ENCODE data around the gene GJB1. TPM values are rescaled to one million over a fixed set of nuclear protein-coding genes. Genes with fewer than 3 reads are reported as not detected.

The GJB1 gene
- total RNA-seq, 4 donors from 2014 or later: 2.5 to 98.4 (median 65.5) TPM

GRCh38 chrX:71251466-71251973 is 28.5 kb downstream of the GJB1 start:
- TF ChIP-seq CTCF (IDR thresholded peaks at IDR 0.05): no peak
- no peak for TF ChIP-seq POLR2A (IDR thresholded peaks at IDR 0.05)
- no peaks in the 10 kb centered on the region for H3K27me3 ChIP-seq
- no peak for DNase-seq
- no peaks in the 10 kb centered on the region for H3K9me3 ChIP-seq
- H3K4me3 ChIP-seq: no peak overlapping the region
- peaks cover 0 to 28% (median 0%) of the 10 kb centered on the region in 3 donors for H3K36me3 ChIP-seq
- H3K27ac ChIP-seq: no peak overlapping the region
- H3K4me1 ChIP-seq: peaks cover 0 to 15% (median 3%) of the 10 kb centered on the region in 4 donors

GRCh38 chrX:71252221-71252620 is 29.2 kb downstream of the GJB1 start:
- Histone ChIP-seq H3K4me1 (peaks cover 0 to 15% (median 3%) of the 10 kb centered on the region in 4 donors), H3K27ac (no peak overlapping the region), H3K27me3 (no peaks in the 10 kb centered on the region), H3K9me3 (no peaks in the 10 kb centered on the region), H3K4me3 (no peak overlapping the region), H3K36me3 (peaks cover 0 to 21% (median 0%) of the 10 kb centered on the region in 3 donors)
- no peak for DNase-seq
- no peak for TF ChIP-seq CTCF (IDR thresholded peaks at IDR 0.05)
- no peak for TF ChIP-seq POLR2A (IDR thresholded peaks at IDR 0.05)

GRCh38 chrX:71253253-71254091 is 30.4 kb downstream of the GJB1 start:
- Histone ChIP-seq H3K27me3 (no peaks in the 10 kb centered on the region), H3K4me3 (peak overlapping the region; percentile 50 to 87 (median 70)), H3K27ac (peak overlapping the region; percentile 72 to 84 (median 82)), H3K4me1 (peaks cover 0 to 15% (median 3%) of the 10 kb centered on the region in 4 donors), H3K36me3 (peaks cover 0 to 11% (median 0%) of the 10 kb centered on the region in 3 donors), H3K9me3 (no peaks in the 10 kb centered on the region)
- TF ChIP-seq POLR2A (IDR thresholded peaks at IDR 0.05) (no peak), CTCF (IDR thresholded peaks at IDR 0.05) (peak in 3 of 6 experiments; percentile 33 to 46 (median 36))
- peak; percentile 17 to 57 (median 52) for DNase-seq

- peaks cover 0 to 5% (median 0%) of the 10 kb centered on the region in 3 donors for H3K36me3 ChIP-seq
- H3K9me3 ChIP-seq: no peaks in the 10 kb centered on the region
- H3K4me3 ChIP-seq: peak within 1 kb of the TSS; percentile 50 to 87 (median 70)
- peak; percentile 80 to 91 (median 82) for DNase-seq
- H3K27me3 ChIP-seq: no peaks in the 10 kb centered on the region
- TF ChIP-seq CTCF (IDR thresholded peaks at IDR 0.05) (peak in 1 of 6 experiments; percentile 8), POLR2A (IDR thresholded peaks at IDR 0.05) (peak; percentile 28 to 33)
- peaks cover 0 to 15% (median 3%) of the 10 kb centered on the region in 4 donors for H3K4me1 ChIP-seq
- H3K27ac ChIP-seq: peak within 1 kb of the TSS; percentile 74 to 84 (median 82)
Measured at GRCh38 chrX:71254092-71254963, 31.3 kb downstream of the GJB1 start, which contains the start of gene ZMYM3. TSS of gene ZMYM3 (minus strand) at chrX:71254140. CDS start at chrX:71253255, 885 bp downstream.

GRCh38 chrX:71256051-71256450 is 33.0 kb downstream of the GJB1 start:
- H3K9me3 ChIP-seq: no peaks in the 10 kb centered on the region
- no peak for TF ChIP-seq CTCF (IDR thresholded peaks at IDR 0.05)
- TF ChIP-seq POLR2A (IDR thresholded peaks at IDR 0.05): no peak
- DNase-seq: no peak
- no peak overlapping the region for H3K4me3 ChIP-seq
- H3K36me3 ChIP-seq: no peaks in the 10 kb centered on the region
- no peaks in the 10 kb centered on the region for H3K27me3 ChIP-seq
- peaks cover 0 to 15% (median 3%) of the 10 kb centered on the region in 4 donors for H3K4me1 ChIP-seq
- peak overlapping the region in 1 of 4 donors; percentile 81 for H3K27ac ChIP-seq
